DMS53 treated with DMSO at 0.1 percent for 48 hours (cell line): ENCODE measurements around the gene ESPN.

ENCODE experiments used
- DNase-seq: peaks from one replicate; lab custom pipeline; 2025; ENCODE audit not compliant: unreplicated experiment; lab: John Stamatoyannopoulos, UW

Gene ESPN

GRCh38 chr1:6409733-6410132, 14.8 kb upstream of the ESPN start:
- DNase-seq: no peak

- no peak for DNase-seq
Measured at GRCh38 chr1:6410248-6410893, 14.2 kb upstream of the ESPN start.

DNA sequence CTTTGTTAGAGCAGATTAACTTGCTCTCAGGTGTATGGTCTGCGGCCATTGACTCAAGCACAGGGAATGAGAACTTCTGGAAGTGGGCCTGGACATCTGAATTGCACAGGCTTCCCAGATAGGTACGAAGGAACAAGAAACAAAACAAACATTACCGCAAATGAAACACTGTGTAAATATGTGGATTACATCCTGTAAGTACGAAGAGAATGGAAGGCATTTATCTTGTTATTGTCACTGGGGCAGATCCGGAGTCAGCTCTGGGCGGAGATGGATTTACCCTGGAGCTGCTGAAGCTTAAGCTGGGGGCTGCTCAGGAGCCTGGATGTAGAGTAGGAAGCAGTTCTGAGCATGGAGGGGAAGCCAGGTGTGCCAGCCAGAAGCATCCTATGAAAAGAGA, 11.7 kb upstream of the ESPN start:
- peak; percentile 79 for DNase-seq

- DNase-seq: no peak
Measured at GRCh38 chr1:6414443-6414844, 10.1 kb upstream of the ESPN start.

- no peak for DNase-seq
Measured at GRCh38 chr1:6414881-6415626, 9.5 kb upstream of the ESPN start.

DNA sequence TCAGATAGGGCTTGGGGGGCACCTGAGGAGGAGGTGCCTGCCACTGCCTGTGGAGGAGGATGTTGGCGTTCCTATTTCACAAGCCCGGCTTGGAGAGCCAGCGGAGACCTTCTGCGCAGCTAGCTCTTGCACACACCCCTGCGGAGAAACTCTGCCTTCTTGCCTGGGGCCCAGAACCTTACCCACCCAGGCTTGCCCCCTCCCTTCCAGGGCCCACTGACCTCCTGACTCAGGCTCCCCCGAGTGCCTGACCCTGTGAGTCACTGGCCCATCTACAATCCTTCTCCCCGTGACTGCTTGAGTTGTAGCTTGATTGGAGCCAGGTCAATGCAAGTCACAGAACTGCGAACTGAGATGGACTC, 8.3 kb upstream of the ESPN start:
- no peak for DNase-seq

DNA sequence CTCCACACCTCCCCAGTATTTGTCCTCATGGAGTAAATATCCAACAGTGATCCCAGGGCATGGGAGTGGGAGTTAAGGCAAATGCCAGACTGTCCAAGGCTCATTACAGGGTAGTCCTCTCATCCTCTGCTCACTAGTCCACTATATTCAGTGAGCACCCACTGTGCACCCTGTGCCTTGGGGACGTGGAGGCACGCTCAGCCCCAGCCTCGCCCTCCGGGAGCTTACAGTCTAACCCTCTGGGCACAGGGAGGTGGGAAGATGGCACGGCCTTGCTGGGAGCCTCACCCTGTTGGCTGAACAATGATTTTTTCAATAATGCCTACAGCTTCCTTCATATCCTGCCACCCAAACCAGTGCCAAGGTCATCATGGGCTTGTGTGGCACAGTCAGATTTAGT, 7.7 kb upstream of the ESPN start:
- DNase-seq: no peak

GRCh38 chr1:6417961-6418667, 6.5 kb upstream of the ESPN start:
- DNase-seq: no peak

DNA sequence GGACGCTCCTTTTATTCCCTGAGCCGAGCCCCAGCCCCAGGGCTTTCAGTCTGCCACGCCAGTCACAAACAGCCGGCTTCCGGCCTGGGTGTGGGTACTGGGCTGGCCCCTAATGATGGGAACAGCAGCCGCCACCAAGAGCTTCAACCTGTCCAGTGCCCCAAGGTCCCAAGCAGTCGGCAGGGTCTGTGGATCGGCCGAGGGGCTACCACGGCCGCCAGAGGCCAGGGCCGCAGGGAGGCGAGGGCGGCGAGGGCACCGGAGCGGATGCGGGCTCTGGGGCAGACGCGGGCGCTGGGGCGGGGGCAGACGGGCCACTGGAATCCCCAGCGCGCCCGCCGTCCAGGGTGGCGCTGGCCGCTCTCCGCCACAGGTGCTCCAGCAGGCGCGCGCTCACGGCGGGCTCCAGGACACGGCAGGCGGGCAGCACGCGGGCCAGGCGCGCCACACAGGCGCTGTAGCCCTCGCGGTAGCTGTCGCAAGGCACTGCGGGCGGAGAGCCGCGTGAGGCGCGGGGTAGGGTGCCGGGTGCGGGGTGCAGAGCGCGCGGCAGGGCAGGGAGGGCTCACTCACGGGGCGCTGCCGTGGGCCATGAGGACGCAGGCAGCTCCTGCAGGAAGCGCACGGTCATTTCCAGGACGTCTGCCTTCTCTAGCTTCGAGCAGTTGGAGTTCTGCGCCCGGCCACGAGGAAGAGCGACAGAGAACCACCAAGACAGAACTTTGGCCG, 5.7 kb upstream of the ESPN start:
- DNase-seq: no peak

- DNase-seq: no peak
Measured at GRCh38 chr1:6419397-6419803, 5.2 kb upstream of the ESPN start.

GRCh38 chr1:6419804-6420453, 4.6 kb upstream of the ESPN start, which contains the start of gene HES2:
Gene HES2 (minus strand): TSS chr1:6419919. CDS start chr1:6419820, 99 bp downstream.
- DNase-seq: no peak

DNA sequence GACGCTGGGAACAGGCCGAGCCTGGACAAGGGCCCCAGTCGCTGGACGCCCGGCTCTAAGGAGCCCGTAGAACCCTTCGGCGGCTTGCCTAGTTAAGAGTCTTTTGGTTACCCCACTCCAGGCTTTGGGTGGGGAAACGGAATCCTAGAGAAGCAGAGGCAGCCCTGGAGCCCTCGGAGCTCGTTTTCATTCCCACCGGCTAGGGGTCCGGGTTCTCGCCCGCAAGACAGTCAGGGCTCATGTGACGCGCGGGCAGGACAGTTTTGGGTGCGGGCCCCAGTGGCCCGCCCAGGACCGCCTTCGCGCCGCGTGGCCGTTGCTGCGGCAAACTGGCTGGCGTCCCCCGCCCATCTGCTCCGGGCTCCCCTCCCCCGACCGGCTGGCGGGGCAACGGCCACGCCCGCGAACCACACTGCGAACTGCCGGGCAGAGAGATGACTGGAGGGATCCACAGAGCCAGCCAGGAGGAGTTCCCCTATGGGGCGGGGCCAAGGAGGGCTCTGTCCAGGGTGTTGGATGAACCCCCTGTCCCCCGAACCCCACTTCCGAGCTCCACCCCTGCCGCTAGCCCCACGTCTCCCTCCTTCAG, 4.0 kb upstream of the ESPN start:
- no peak for DNase-seq

GRCh38 chr1:6421266-6421665, 3.3 kb upstream of the ESPN start:
- no peak for DNase-seq

DNA sequence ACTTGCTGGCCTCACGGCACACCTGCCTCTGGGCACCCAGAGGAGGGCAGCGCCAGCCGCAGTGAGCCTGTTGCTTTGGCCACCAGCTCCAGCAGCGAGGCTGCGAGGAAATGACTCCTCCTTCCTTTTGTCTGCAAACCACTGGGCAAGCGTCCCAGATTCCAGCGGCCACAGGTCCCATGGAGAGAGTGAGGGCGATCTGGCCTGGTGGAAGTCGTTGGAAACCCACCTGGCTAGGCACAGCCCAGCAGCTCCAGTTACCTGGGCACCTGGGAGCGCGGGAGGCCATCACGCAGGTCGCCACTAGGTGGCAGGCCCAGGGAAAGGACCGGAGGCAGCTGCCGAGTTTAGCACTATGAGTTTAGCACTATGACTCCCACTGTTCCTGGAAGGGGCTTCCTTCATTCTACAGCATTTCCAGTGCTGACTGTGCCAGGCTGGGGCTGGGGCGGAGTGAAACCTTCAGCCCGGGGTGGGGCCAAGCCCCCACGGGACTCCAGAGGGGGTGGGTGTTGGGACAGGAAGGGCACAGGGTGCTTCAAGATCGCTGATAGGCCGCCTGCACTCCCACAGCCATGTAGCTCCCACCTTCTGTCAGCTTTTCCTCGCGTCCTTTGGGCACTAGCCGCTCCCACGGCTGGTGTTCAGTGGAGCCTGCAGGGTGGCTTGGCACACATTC, 1.1 kb upstream of the ESPN start:
- DNase-seq: peak; percentile 70

DNA sequence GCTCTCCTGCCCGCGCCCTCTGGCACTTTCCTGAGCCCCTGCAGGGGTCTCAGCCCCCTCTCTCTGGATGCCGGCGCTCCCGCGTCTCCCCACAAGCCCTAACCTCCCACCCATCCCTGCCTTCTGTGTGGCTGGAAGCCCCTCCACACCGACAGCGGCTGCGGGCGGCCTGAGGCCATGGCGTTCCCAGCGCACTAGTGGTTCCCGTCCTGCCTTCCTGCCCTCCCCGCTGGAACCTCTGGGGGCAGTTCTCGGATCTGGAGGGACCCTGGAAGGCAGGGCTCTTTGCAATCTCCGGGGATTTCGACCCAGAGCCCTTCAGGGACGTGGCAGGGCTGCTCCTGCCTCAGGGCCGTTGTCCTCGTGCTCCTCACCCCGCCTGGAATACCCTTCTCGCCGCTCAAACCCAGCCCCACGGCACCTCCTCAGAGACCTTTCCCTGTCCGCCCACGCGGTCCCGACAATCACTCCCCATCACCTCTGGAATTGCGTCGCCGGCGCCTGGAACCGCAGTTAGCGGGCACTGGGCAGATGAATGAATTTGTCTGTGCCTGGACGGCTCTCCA, 493 bp upstream of the ESPN start:
- DNase-seq: no peak

GRCh38 chr1:6425658-6426057, 1.1 kb downstream of the ESPN start:
- DNase-seq: no peak

GRCh38 chr1:6426277-6426971, 1.8 kb downstream of the ESPN start:
- no peak for DNase-seq

- no peak for DNase-seq
Measured at GRCh38 chr1:6426972-6427350, 2.4 kb downstream of the ESPN start.
